Fibroblast of the aortic adventitia (primary cell): ENCODE measurements around the gene MED27. TPM values are rescaled to one million over a fixed set of nuclear protein-coding genes. Genes with fewer than 3 reads are reported as not detected.

Experiments used
- DNase-seq: peaks from one replicate; pipeline ENCODE4 v3.0.0-alpha.2; 2010; ENCODE audit warnings: low read depth
- H3K4me3 ChIP-seq: 2 replicates; pipeline ENCODE4 v1.5.1; 2011; ENCODE audit warnings: low read depth, mild to moderate bottlenecking, control low read depth, low read length, moderate library complexity
- total RNA-seq: library from RNA; depleted of rRNA; stranded (reverse); fragments of >200 nt; gene quantifications from 2 replicates; pipeline ENCODE4 v1.2.3, GENCODE V29; 2012; ENCODE audit warnings: low replicate concordance
- TF ChIP-seq, protein P1 (sequence below): IDR thresholded peaks from 2 replicates; pipeline ENCODE4 v1.5.1; 2011; ENCODE audit warnings: mild to moderate bottlenecking, low read length, control low read depth, inconsistent platforms; ENCODE audit not compliant: insufficient read depth

MED27 gene
- total RNA-seq, 1 donor = 29.4 TPM

DNA sequence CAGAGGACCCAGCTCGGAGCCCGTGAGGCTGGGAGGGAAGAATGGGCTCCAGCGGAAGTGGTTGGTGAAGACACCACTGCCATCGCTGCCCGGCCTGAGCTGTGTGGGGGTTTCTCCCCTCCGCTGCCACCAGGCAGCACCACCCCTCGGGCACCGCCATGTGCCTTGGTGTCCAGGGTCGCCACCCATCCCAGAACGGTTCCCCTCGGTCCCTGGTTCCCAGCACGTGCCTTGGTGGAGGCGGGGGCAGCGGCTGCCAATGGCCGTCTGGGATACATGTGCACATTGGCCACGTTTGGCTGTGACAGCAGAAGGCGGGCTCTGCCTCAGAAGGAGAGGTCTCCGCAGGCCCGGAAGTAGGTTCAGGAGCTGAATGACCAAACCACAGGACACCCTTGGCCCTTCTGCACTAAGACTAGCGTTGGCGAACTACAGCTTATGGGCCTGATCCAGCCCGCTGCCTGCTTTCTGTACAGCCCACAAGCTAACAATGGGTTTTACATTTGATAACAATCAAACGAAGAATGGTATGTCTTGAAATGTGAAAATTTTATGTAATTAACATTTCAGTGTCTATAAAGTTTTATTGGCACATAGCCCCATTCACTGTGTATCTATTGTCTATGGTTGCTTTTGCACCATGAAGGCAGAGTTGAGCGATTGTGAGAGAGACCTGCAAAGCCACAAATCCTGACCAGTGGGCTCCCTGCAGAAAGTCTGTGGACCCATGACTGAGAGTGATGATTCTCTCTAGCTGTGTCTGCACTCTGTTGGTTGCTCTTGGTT is 248.1 kb downstream of the MED27 start:
- no peak overlapping the region for H3K4me3 ChIP-seq
- DNase-seq = no peak
- TF ChIP-seq, protein P1, sequence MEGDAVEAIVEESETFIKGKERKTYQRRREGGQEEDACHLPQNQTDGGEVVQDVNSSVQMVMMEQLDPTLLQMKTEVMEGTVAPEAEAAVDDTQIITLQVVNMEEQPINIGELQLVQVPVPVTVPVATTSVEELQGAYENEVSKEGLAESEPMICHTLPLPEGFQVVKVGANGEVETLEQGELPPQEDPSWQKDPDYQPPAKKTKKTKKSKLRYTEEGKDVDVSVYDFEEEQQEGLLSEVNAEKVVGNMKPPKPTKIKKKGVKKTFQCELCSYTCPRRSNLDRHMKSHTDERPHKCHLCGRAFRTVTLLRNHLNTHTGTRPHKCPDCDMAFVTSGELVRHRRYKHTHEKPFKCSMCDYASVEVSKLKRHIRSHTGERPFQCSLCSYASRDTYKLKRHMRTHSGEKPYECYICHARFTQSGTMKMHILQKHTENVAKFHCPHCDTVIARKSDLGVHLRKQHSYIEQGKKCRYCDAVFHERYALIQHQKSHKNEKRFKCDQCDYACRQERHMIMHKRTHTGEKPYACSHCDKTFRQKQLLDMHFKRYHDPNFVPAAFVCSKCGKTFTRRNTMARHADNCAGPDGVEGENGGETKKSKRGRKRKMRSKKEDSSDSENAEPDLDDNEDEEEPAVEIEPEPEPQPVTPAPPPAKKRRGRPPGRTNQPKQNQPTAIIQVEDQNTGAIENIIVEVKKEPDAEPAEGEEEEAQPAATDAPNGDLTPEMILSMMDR = no peak

DNA sequence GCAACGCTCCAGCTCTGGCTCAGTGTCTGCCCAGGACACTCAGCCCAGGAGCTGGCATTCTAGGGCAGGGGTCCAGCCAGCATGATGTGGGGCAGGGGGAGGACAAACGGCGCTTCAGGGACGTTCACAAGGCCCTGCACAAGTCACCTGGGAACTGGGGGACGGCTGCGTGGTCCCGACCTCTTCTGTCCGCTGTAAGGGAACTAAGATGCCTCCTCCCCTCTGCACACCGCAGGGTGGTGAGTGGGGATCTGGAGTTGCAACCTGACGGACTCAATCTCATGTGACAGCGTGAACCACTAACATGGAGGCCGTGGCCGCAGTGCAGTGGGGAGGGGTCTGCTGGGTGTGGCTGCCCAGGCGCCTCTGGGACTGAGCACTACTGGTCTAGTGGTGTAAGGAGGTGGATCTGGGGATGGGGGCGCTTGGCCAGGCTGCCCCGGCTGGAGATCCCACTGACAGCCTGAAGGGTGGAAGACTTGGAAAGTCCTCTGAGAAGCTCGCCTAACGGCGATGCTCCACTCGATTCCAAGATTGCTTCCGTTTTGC is 251.8 kb downstream of the MED27 start:
- no peak overlapping the region for H3K4me3 ChIP-seq
- DNase-seq = no peak
- TF ChIP-seq, protein P1 = no peak

DNA sequence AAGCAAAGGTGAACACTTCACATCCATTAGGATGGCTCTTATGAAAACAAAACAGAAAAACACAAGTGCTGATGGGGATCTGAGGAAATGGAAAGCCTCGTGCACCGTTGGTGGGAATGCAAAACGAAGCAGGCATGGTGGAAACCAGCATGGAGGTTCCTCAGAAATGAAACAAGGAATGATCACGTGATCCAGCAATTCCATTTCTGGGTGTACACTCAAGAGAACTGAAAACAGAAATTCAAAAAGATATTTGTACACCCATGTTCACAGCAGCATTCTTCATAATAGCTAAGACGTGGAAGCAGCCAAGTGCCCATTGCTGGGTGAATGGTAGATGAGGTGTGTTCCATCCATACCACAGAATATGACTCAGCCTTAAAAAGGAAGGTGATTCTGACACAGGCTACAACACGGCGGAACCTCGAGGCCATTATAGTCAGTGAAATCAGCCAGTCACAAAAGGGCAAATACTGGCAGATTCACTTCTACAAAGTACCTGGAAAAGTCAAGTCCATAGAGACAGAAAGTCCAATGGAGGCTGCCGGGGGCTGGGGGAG is 252.6 kb downstream of the MED27 start:
- no peak overlapping the region for H3K4me3 ChIP-seq
- TF ChIP-seq, protein P1 = no peak
- no peak for DNase-seq

DNA sequence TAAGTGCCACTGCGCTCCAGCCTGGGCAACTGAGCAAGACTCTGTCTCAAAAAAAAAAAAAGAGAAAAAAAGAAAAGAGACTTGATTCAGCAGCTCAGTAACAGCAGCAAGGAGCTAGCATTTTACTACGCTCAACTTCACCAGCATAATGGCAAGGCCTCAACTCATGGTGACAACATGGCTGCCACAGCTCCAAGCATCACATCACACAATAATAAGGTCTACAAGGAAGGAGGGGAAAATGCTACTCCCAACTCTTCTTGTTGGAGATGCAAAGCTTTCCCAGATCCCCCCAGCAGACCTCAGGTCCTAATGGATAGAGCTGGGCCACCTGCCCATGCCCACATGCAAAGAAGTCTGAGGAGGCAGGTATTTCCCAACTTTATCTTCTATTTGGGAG is 253.6 kb downstream of the MED27 start:
- no peak for DNase-seq

DNA sequence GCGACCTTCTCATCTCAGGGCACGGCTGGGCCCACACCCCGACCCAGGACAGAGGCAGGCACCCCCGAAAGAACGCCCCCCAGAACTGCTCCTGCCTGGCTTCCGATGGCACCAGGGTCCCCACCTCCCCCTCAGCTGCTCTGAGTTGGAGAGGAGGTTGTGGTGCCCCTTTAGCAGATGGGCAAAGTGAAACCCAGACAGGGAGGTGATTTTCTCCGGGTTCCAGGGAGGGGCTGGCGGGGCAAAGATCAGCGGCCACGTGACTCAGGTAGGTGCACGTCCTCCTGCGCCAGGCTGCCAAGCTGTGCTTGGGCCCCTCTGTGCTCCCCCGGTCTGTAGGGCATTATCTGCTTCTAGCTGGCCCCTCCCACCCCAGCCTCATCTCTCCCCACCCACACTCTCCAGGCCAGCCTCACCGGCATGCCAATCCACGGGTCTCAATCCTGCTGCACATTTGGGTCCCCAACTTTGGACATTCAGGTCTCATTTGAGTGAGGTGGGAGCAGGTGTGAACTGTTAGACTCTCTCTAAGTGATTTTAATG is 254.6 kb downstream of the MED27 start:
- no peak overlapping the region for H3K4me3 ChIP-seq
- no peak for DNase-seq
- TF ChIP-seq, protein P1 = no peak

More for the DNA sequence above, 253.6 kb downstream of the MED27 start:
- TF ChIP-seq, protein P1 = no peak
- H3K4me3 ChIP-seq = no peak overlapping the region

DNA sequence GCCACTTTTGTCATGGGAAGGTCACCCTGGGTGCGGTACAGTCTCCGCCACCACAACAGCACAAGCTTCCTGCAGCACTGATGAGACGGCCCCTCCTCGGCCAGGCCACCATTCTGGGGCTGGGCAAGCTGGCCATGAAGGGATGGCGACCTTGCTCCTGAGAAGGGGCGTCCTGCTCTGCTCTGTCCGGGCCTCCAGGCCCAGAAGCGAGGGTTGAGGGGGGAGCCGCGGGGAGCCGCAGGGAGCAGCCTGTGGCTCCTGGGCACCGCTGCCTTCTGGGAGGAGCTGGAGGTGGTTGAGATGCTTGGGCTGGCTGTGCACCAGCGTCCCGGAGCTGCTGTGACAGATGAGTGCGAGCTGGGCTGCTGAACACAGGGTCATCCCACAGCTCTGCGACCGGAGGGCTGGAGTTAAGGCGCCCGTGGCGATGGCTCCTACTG is 255.5 kb downstream of the MED27 start:
- TF ChIP-seq, protein P1 = no peak
- no peak overlapping the region for H3K4me3 ChIP-seq
- DNase-seq = no peak
